HepG2 (cell line): Measurements from ENCODE around the gene NOTUM. TPM values are rescaled to one million over a fixed set of nuclear protein-coding genes. Genes with fewer than 3 reads are reported as not detected.

Source experiments
- ARNT2 ChIP-seq: sonication (generic); formaldehyde crosslinking; IDR thresholded peaks from 2 replicates; pipeline ENCODE4 v1.8.0; 2022; ENCODE audit warnings: mild to moderate bottlenecking, low read depth, missing genetic modification reagents, moderate library complexity
- CENPX ChIP-seq: sonication (generic); formaldehyde crosslinking; IDR thresholded peaks from 2 replicates; pipeline ENCODE4 v1.9.0; 2021; ENCODE audit warnings: mild to moderate bottlenecking, missing genetic modification reagents, moderate library complexity
- CREB3 ChIP-seq: sonication (generic); formaldehyde crosslinking; IDR thresholded peaks from 2 replicates; pipeline ENCODE4 v1.5.0; 2020; ENCODE audit warnings: missing genetic modification reagents
- DMAP1 ChIP-seq: IDR thresholded peaks from 2 replicates; pipeline ENCODE4 v1.6.1; 2016
- MNT ChIP-seq: fragments of 450-650 bp; IDR thresholded peaks from 2 replicates; pipeline ENCODE4 v1.6.1; 2016
- NR1H2 ChIP-seq: sonication (generic); formaldehyde crosslinking; IDR thresholded peaks from 2 replicates; pipeline ENCODE4 v1.8.1; 2022; ENCODE audit warnings: low read depth, missing genetic modification reagents, borderline replicate concordance
- PAF1 ChIP-seq: IDR thresholded peaks from 2 replicates; pipeline ENCODE4 v1.6.1; 2016; ENCODE audit warnings: missing genetic modification reagents, missing compliant biosample characterization
- PREB ChIP-seq: sonication (generic); formaldehyde crosslinking; IDR thresholded peaks from 2 replicates; pipeline ENCODE4 v1.4.0; 2020; ENCODE audit warnings: missing genetic modification reagents
- PRMT3 ChIP-seq: sonication (generic); formaldehyde crosslinking; IDR thresholded peaks from 2 replicates; pipeline ENCODE4 v1.8.1; 2022; ENCODE audit warnings: low read depth, mild to moderate bottlenecking, moderate library complexity, missing genetic modification reagents, borderline replicate concordance
- RBM39 ChIP-seq: fragments of 200-400 bp; formaldehyde crosslinking; IDR thresholded peaks from one replicate; pipeline ENCODE4 v1.6.1; 2018; ENCODE audit warnings: antibody characterized with exemption, mild to moderate bottlenecking, low read depth, low read length; ENCODE audit not compliant: poor library complexity, severe bottlenecking
- SP5 ChIP-seq: IDR thresholded peaks from 2 replicates; pipeline ENCODE4 v1.6.1; 2016; ENCODE audit warnings: low read depth, borderline replicate concordance
- ZNF121 ChIP-seq: sonication (generic); formaldehyde crosslinking; IDR thresholded peaks from 2 replicates; pipeline ENCODE4 v1.5.0; 2020; ENCODE audit warnings: mild to moderate bottlenecking, missing genetic modification reagents
- ZNF136 ChIP-seq: sonication (generic); formaldehyde crosslinking; IDR thresholded peaks from 2 replicates; pipeline ENCODE4 v1.8.1; 2022; ENCODE audit warnings: low read depth, mild to moderate bottlenecking, moderate library complexity, missing genetic modification reagents
- ZNF260 ChIP-seq: sonication (generic); formaldehyde crosslinking; IDR thresholded peaks from 2 replicates; pipeline ENCODE4 v1.4.0; 2020; ENCODE audit warnings: missing genetic modification reagents, low read depth, mild to moderate bottlenecking, borderline replicate concordance
- ZNF280D ChIP-seq: sonication (generic); formaldehyde crosslinking; IDR thresholded peaks from 2 replicates; pipeline ENCODE4 v1.5.1; 2020; ENCODE audit warnings: mild to moderate bottlenecking, missing genetic modification reagents
- ZNF30 ChIP-seq: sonication (generic); formaldehyde crosslinking; IDR thresholded peaks from 2 replicates; pipeline ENCODE4 v1.5.0; 2020; ENCODE audit warnings: mild to moderate bottlenecking, missing genetic modification reagents
- ZNF350 ChIP-seq: sonication (generic); formaldehyde crosslinking; IDR thresholded peaks from 2 replicates; pipeline ENCODE4 v1.4.0; 2020; ENCODE audit warnings: mild to moderate bottlenecking, low read depth, missing genetic modification reagents, borderline replicate concordance
- ZNF432 ChIP-seq: sonication (generic); formaldehyde crosslinking; IDR thresholded peaks from 2 replicates; pipeline ENCODE4 v1.5.0; 2020; ENCODE audit warnings: missing genetic modification reagents, mild to moderate bottlenecking, borderline replicate concordance
- ZNF552 ChIP-seq: sonication (generic); formaldehyde crosslinking; IDR thresholded peaks from 2 replicates; pipeline ENCODE4 v1.9.0; 2022; ENCODE audit warnings: missing genetic modification reagents, mild to moderate bottlenecking, borderline replicate concordance
- ZNF572 ChIP-seq: sonication (generic); formaldehyde crosslinking; IDR thresholded peaks from 2 replicates; pipeline ENCODE4 v1.5.1; 2020; ENCODE audit warnings: mild to moderate bottlenecking, missing genetic modification reagents
- ZNF678 ChIP-seq: sonication (generic); formaldehyde crosslinking; IDR thresholded peaks from 2 replicates; pipeline ENCODE4 v1.4.0; 2020; ENCODE audit warnings: mild to moderate bottlenecking, missing genetic modification reagents
- ZSCAN31 ChIP-seq: sonication (generic); formaldehyde crosslinking; IDR thresholded peaks from 2 replicates; pipeline ENCODE4 v1.5.0; 2020; ENCODE audit warnings: low read depth, mild to moderate bottlenecking, missing genetic modification reagents
- polyA plus RNA-seq, 8 experiments: library from polyadenylated mRNA; depleted of rRNA in 3 of 8; stranded (reverse) in 7 of 8; unstranded in 1 of 8; fragments of >200 nt; fragmentation: Illumina TruSeq in 4 of 8; extraction: Trizol in 4 of 8; gene quantifications; 2 replicates each; pipeline versions ENCODE4 v1.2.1 to v1.2.3, GENCODE V29; 2011 to 2016; ENCODE audit warnings: low read depth in 4 of 8, missing spikeins in 1 of 8, mixed read lengths in 1 of 8; ENCODE audit not compliant: insufficient read depth in 1 of 8
- total RNA-seq, 5 experiments: library from RNA; depleted of rRNA; stranded (reverse); fragments of >200 nt; fragmentation: Illumina TruSeq; extraction: Trizol; gene quantifications; 2 replicates each; pipeline ENCODE4 v1.2.3, GENCODE V29; 2016; ENCODE audit warnings: low read depth in 1 of 5

NOTUM gene
- total and polyA plus RNA-seq, 2 of the 13 experiments (the other 11 are each of a cell fraction or from before 2014, with no cell fraction given), result 150 to 160 TPM

- TF ChIP-seq ZNF280D (CRISPR knock-in tag) (0 out of 2 replicates have a peak, but pooled peaks have one; percentile 55), ZNF432 (no peak), CENPX (CRISPR knock-in tag) (no peak), ZNF121 (0 out of 2 replicates have a peak, but pooled peaks have one; percentile 12), ZNF572 (CRISPR knock-in tag) (peak; percentile 93), RBM39 (peak; percentile 75), ZNF30 (CRISPR knock-in tag) (no peak), ZNF678 (CRISPR knock-in tag) (no peak), ZNF350 (CRISPR knock-in tag) (peak; percentile 95), PAF1 (CRISPR knock-in tag) (peak; percentile 93), ZNF260 (no peak), ARNT2 (CRISPR knock-in tag) (peak; percentile 71; the same call in 1 of the 2 replicates), ZNF136 (no peak), PREB (CRISPR knock-in tag) (no peak), DMAP1 (peak; percentile 95), NR1H2 (no peak), ZSCAN31 (CRISPR knock-in tag) (peak; percentile 33; the same call in 1 of the 2 replicates), PRMT3 (CRISPR knock-in tag) (no peak), CREB3 (CRISPR knock-in tag) (peak; percentile 58; the same call in 1 of the 2 replicates), SP5 (CRISPR knock-in tag) (peak; percentile 62), MNT (peak; percentile 63), ZNF552 (CRISPR knock-in tag) (0 out of 2 replicates have a peak, but pooled peaks have one; percentile 19)
Observed at GRCh38 chr17:81909966-81910839, 50.8 kb downstream of the NOTUM start (continued).
